Stimulated activated CD8-positive, alpha-beta memory T cell treated with anti-CD3 and anti-CD28 coated beads, Interleukin-15, amount 100 ng/mL, for 1 hour (primary cell): Measurements from ENCODE around the gene HDHD3.
"Not testable (repeated sequence)": the region's sequence is repeated elsewhere in the genome, so short reads cannot be mapped to it uniquely, and the experiment has no call there.

ENCODE experiments used
- DNase-seq: peaks from one replicate; pipeline ENCODE4 v3.0.0-alpha.2; 2020; ENCODE audit warnings: low read depth

HDHD3 gene, protein sequence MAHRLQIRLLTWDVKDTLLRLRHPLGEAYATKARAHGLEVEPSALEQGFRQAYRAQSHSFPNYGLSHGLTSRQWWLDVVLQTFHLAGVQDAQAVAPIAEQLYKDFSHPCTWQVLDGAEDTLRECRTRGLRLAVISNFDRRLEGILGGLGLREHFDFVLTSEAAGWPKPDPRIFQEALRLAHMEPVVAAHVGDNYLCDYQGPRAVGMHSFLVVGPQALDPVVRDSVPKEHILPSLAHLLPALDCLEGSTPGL

GRCh38 chr9:113376634-113377567 is at the start of gene HDHD3:
Gene HDHD3, minus strand, starts transcription at chr9:113376986. Its CDS starts 2,632 bp downstream, at chr9:113374354.
- peak; percentile 53 for DNase-seq

DNA sequence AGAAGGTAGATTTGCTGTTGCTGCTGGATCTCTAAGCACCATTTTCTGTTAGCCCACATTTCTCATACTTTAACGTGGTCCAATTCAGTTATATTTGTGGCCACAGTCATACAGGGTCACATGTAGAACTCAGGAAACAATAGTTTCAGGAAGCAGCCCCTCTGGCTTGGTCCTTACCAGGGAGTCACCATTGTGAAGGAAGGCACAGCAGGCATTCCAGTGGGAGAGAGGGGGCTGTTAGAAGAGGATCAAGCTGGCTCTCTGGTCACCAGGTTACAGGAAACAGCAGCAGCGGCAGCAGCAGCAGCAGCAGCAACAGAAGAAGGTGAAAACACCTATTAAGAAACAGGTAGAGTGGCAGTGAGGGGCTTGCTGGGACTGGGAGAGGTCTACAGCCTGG is 48.3 kb upstream of the HDHD3 start:
- no peak for DNase-seq

DNA sequence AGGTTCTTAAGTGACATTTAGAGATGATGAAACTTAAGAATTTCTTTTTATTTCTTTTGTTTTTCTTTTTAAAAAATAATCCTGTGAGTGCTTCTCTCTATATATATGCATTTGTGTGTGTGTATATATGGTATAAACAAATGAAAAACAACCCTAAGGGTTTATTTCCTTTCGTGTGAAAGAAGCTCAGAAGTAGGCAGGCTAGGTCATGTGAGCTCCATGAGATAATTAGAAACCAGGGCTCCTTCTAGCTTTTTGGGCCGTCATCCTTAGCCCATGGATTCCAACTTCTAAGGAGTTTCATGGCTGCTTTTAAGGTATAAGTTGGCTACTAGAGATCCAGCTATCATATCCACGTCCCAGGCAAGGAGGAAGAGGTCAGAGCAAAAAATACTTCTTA is 44.9 kb upstream of the HDHD3 start:
- no peak for DNase-seq

DNA sequence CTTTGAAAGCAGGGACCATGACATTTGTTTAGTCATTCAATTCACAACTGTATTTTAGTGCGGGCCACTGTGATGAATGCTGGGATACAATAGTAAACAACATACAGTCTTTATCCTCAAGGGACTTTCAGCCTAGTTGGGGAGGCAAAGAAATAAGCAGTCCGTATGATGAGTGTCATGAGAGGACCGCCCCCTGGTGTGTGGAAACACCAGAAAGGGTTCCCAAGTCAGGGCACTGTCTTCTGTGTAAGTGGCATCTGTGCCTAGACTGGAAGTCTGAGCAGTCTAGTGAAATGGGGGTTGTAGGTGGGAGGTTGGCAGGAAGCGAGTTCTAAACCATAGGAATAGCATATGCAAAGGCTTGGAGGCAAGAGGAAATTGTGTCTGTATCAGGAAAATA is 40.6 kb upstream of the HDHD3 start:
- DNase-seq = no peak

GRCh38 chr9:113416149-113416721 is 39.4 kb upstream of the HDHD3 start:
- no peak for DNase-seq

DNA sequence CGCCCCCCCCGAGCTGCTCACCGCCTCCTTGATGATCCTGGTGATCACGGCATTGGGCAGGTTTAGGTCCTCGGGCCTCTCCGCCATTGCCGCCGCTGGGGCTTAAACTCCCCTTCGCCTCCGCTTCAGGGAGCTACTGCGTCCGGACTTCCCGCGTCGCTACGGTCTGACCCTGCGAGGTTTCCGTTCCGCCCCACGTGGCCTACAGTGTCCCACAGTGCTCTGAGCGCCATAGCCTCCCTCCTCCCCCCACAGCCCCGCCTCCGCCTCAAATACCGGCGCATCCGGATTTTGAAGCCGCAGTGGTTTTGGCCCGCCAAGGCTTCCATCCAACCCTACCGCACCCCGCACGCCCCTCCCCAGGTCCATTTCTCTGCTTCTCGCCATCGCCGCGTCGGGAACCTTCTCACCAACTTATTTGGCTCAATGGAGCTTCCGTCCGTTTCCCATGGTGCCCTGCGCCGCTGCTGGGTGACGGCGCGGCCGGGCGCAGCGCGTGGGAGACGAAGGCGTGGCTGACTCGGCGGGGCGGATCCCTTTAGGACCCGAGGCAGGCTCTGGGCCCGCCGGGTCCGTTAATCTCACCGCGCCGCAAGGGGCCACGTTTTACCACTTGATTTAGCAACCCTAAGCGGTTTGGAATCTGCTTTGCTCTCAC is 33.5 kb upstream of the HDHD3 start, which contains the start of the genes C9orf43 and POLE3:
Gene C9orf43 (plus strand): TSS at position 541 of the 658 bp plus-strand sequence. CDS start 2,747 bp downstream, outside the sequence.
Gene POLE3 (minus strand): TSS at position 469 of the 658 bp plus-strand sequence. CDS start 382 bp downstream, at position 87.
- peak; percentile 93 for DNase-seq

GRCh38 chr9:113409883-113410206 is 33.1 kb upstream of the HDHD3 start:
- DNase-seq = no peak

- DNase-seq = no peak
These were observed 32.7 kb upstream of the HDHD3 start for GRCh38 chr9:113409481-113409880.

GRCh38 chr9:113406873-113407511 is 30.2 kb upstream of the HDHD3 start:
- not testable (repeated sequence) for DNase-seq

DNA sequence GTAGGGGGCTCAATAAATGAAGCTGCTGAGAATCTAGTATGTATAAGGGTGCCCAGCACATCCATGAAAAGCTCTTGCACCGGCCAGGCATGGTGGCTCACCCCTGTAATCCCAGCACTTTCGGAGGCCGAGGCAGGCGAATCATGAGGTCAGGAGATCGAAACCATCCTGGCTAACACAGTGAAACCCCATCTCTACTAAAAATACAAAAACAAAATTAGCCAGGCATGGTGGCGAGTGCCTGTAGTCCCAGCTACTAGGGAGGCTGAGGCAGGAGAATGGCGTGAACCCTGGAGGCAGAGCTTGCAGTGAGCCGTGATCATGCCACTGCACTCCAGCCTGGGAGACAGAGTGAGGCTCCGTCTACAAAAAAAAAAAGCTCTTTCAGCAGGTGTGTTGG is 29.6 kb upstream of the HDHD3 start:
- not testable (repeated sequence) for DNase-seq

DNA sequence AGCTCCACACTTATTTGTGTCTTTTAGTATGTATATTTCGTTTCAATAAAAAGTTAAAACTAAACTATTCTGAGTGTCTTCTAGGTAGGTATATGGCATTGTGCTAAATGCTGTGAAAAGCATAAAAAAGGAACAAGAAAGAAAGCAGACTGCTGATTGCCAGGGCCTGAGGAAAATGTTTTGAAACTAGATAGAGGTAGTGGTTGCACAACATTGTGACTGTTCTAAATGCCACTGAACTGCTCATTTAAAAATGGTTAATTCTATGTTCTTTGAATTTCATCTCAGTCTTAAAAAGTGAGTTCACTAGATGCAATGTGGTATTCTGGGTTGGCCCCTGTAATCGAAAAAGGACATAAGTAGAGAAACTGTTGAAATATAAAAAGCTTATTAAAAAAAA is 26.9 kb upstream of the HDHD3 start:
- DNase-seq = no peak

- DNase-seq = peak; percentile 100
These were observed 24.4 kb upstream of the HDHD3 start, which contains the start of gene ALAD for GRCh38 chr9:113401027-113401792. Gene ALAD, minus strand, starts transcription at chr9:113401284. Its CDS starts 7,725 bp downstream, at chr9:113393559.

- no peak for DNase-seq
These were observed 22.9 kb upstream of the HDHD3 start for GRCh38 chr9:113399646-113400200.

- no peak for DNase-seq
These were observed 22.0 kb upstream of the HDHD3 start for GRCh38 chr9:113398796-113399195.

- DNase-seq = no peak
These were observed 20.4 kb upstream of the HDHD3 start for GRCh38 chr9:113397203-113397631.

GRCh38 chr9:113395000-113395861 is 18.4 kb upstream of the HDHD3 start:
- no peak for DNase-seq

- no peak for DNase-seq
These were observed 16.5 kb upstream of the HDHD3 start for GRCh38 chr9:113393281-113393680.

- no peak for DNase-seq
These were observed 15.1 kb upstream of the HDHD3 start for GRCh38 chr9:113391917-113392316.

GRCh38 chr9:113390192-113390960 is 13.6 kb upstream of the HDHD3 start:
- no peak for DNase-seq
